HG03139 (cell line): ENCODE results near the gene COL4A1.
"Not testable (repeated sequence)": the region's sequence is repeated elsewhere in the genome, so short reads cannot be mapped to it uniquely, and the experiment has no call there.

ENCODE experiments used
- ATAC-seq: cut with Tn5 transposase; IDR thresholded peaks from one replicate; pipeline ENCODE4 v1.9.1; 2021; ENCODE audit not compliant: unreplicated experiment

COL4A1 gene

DNA sequence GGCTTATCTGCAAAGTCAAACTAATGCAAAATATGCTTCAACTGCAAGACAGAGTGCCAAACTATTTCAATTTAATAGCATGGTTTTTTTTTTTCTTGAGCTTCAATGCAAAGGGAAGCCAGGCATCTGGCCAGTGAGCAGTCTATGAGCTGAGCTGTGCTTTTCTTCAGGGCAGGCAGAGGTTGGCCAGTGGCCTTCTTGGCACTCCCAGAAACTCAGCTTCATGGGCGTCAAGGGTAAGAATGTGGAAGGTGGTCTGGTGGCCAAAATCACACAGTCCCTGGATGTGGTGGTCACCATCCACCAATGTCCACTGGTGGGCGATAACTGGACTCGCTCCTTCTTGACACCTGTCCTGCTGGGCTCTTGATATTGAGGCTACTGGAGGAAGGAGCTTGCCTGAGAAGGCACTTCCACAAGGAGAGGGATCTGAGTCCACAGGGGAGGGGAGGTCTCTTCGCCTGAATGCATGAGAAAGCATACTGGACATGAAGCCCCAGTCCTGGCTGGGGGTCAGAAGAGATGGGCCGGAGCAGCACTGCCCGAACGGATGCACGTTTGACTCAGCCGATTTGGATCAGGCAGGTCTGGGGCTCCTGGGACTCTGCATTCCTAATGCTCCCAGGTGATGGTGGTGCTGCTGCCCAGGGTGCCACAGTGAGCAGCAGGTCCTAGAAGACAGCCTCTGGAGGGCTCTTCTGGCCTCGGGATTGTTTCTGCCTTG is 17.2 kb upstream of the COL4A1 start:
- no peak for ATAC-seq

DNA sequence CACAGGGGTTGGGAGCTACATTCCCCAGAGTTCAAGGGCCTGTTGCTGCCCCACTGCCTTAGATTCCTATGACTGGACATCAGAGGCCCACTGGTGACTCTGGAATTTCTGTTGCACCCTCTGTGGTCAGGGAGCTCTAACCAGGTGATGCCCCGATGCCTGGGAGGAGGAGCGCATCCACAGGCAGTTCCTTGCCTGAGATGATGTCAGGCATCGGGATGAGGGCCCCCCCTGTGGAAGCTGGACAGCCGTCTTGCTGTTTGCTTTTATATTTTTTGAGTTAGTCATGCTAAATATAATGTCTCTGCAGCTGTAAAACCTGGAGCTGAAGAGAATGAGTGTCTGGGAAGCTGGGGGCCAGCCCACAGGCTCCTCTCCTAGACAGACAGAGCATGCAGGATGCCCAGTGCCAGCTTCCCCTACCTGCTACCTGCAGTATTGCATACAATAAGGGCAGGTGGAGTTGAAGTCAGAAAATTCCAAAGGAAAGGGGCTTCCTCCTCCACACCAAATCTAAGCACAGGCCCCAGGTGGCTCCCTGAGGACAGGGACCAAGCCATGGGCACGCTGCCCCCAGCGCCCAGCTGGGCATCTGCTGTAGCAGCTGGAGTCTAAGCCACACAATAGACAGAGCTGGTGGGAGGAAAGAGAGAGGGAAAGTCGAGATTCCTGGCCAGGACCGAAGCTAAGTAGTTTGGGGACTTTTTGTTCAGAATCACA is 16.4 kb upstream of the COL4A1 start:
- ATAC-seq = no peak

DNA sequence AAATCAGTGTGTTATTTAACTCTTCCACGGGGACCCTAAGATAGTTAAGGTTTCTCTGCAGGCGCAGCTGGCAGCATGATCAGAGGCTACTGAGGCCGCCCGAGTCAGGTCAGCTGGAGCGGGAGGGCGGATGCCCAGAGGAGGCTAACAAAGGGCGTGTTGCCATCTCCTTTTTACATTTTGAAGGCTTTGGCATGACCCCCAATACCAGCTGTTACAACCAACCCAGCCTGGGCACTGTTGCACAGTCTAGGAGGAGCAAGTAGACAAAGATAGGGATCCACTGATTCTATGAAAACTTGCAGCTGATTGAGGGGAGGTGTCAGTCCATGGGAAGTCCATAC is 15.8 kb upstream of the COL4A1 start:
- ATAC-seq = no peak

DNA sequence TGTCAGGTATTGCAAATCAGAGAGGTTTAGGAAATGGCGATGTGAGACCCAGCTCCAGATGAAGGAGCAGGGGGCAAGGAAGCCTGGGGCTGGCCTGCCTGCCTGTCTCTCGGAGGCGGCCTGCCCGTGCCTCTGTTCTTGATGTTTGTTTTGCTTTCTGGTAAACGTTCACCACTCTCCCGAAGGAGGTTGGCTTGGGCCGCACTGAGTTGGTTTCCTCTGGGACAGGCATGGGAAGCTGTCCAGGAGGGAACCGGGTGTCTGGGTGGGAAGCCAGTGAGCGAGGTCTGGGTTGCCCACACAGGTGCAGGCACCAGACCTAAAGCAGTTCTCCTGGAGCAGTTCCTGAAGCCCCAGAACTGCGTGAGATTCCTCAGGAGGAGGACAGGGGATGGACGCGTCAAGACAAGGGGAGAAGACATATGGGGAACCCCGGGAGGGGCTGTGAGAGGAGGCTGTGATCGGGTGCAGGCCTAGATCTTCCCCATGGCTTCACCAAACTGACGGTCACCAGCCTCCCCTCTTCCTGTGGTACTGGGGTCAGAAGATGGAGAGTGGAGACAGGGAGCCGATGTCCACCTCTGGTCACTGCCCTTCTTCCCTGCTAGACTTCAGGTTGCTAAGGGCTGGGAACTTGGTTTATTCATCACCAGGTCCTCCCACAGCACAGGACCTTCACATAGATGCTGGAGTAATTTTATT is 15.3 kb upstream of the COL4A1 start:
- ATAC-seq = no peak

DNA sequence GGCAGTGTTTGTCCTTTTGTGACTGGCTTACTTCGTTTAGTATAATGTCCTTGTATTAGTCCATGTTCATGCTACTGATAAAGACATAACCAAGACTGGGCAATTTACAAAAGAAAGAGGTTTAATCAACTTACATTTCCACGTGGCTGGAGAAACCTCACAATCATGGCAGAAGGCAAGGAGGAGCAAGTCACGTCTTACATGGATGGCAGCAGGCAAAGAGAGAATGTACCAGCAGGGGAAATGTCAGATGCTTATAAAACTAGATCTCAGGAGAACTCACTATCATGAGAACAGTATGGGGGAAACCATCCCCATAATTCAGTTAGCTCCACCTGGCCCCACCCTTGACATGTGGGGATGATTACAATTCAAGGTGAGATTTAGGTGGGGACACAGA is 14.6 kb upstream of the COL4A1 start:
- not testable (repeated sequence) for ATAC-seq

DNA sequence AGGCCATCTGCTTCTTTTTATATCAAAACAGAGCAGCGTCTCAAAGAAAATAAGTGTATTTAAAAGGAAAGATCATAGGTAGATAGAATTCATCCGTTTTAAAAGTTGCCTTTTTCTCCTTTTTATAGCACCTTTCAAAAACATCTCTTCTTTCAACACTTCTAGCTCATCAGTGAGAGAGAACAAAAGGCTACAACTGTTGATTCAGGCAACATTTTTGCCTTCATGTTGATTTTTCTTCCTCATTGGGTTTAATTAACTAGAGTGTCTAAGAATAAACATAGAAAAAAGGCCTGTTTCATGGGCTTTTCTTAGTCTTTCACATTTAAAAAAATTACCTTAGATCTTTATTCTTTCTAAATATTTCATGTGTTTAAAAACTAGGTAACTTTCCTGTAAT is 13.7 kb upstream of the COL4A1 start:
- no peak for ATAC-seq

DNA sequence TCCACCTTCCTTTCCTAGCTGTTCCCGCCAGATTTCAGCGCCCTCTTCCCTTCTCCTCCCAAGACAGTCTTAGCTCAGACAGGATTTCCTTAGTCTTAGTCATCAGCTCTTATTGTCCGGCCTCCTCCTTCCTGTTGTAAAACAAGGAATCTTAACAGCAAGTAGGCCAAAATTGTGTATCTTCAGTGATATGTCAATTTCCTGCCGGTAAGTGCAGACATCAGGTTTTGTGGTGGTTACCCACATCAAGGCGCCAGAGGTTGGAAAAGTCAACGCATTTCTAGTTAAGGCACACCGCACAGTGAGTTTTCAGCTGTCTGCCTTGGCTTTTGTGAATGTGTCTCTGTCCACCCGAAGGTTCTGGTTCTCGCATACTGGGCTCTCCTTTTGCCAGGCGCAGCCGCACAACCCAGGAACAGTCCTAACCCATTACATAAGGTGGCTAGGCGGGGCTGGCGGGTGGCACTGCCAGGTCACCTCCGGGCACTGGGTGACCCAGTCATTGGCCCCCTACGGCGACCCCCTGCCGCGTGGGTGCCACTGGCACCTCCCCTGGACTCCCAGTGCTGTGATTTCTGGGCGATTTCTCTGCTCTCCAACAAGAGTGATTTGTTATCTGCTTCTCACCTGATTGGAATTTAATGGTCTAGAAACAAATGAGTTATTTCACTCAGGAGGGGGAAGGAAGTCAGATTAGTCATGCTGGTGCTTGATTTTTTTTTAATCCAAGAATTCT is 13.0 kb upstream of the COL4A1 start:
- no peak for ATAC-seq

DNA sequence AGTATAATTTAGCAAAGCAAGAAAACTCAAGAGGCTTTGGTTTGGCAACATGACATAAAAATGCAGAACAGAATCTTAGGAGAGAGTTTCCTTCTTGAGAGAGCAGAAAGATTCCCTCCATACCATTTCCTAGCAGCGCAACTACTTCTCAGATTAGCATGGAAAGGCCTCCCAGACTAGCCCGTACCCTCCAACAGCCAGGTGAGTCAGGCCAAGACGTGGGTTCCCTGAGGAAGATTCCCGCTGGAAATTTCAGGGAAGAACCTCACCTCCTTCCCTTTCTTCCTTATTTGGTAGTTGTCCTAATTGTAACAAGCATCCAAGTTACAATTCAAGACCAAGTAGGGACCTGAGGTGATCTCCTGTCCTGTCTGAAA is 12.4 kb upstream of the COL4A1 start:
- no peak for ATAC-seq

DNA sequence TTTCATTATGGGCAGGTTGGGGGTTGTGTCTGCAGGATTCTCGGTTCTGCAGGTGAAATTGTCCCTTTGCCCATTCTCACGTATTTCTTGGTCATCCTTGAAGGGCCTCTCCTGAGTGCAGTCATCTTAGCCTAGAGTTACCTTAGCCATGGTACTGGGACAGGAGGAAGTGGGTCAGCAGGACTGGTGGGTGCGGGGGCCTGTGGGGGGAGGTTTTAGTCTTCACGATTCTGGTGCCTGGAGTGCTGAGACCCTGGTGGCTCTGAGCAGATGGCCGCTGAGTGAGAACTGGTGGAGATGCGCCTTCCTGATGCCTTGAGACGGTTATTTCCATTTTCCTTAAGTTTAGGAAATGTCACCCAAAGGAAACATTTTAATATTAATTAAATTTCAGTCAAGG is 12.0 kb upstream of the COL4A1 start:
- ATAC-seq = no peak

DNA sequence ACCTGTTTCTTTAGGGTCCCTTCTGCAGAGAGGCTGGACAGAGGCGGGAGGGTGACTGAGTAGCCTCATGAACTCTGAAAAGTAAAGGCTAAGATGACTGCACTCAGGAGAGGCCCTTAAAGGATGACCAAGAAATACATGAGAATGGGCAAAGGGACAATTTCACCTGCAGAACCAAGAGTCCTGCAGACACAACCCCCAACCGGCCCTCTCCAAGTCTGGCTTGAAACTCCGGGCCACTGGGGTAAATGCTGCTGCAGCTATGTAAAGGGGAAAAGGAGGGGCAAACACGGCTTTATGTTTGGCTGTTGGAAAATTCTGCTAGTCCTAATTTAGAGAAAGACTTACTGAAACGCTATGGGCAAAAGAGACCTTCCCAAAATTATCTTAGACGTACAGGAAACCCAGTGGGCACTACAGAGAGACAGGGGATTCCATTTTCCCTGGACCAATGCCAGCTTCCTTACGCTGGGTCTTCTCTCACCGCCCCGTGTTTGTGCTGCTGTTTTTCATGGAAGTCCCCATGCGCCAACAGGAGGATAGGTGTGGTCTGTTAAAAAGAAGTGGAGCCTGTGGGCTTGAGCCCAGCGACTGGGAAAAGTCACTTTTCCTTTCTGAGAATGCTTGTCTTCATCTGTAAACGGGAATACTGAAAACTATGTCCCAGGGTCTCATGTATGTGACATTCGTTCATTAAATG is 10.7 kb upstream of the COL4A1 start:
- ATAC-seq = no peak

DNA sequence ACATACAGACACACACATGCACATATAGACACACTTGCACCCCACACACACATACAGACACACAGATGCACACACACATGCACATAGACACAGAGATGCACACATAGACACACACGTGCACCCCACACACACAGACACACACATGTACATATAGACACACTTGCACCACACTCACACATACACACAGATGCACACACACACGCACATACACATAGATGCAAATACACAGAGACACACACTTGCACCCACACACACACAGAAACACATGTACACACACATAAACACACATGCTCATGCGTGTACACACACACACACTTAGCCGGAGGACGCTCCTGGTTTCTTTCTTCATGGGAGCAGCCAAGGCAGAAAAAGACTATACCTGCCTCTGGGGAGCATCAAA is 10.1 kb upstream of the COL4A1 start:
- ATAC-seq = no peak

DNA sequence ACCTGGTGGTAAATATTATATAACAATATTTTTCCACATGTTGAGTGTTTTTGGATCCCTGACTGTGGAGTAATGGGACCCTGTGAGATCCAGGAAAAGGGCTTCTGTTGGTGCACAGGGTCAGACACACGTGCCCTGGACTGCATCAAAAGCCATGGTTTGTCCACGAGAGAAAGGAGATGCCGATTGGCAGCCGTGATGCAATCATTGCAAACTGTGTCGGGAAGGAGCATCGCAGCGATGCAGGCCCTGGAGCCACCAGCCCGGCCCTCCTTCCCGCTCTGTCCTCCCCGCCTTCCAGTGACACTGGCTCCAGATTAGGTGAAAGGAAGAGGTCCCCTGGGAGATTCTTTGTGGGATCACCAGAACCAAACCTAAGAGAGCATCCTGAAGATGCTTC is 9.2 kb upstream of the COL4A1 start:
- no peak for ATAC-seq

DNA sequence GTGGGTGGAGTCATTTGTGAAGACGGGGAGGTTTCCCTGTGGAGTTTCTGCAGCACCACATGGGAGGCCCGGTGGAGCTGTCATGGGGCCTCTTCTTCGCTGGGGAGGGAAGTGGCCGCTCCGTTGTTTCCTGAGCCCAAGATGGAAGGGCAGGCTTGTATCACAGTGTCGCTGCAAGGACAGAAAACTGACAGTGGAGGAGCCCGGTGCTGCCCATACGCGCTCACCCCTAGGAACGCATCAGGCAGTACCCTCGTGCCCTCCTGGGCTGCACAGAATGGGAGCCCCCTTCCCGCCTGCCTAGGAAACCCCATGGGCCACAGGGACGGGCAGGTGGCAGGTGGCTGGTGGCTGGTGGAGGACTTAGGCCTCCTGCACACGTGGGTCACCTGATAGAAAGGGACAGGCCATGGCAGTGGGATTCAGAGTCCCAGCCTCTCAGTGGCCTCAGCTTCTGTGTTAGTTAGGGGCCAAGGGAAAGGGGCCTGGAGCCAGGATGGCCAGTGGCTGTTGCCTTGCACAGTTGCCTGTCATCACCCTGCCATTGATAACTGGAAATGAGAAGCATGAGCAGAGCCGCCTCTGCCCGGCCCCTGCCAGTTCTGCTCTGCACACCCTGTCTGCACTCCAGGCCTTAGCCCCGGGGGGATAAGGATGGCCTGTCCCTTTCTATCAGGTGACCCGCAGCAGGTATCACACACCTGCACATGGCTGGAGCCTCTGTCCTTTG is 7.7 kb upstream of the COL4A1 start:
- ATAC-seq = no peak

DNA sequence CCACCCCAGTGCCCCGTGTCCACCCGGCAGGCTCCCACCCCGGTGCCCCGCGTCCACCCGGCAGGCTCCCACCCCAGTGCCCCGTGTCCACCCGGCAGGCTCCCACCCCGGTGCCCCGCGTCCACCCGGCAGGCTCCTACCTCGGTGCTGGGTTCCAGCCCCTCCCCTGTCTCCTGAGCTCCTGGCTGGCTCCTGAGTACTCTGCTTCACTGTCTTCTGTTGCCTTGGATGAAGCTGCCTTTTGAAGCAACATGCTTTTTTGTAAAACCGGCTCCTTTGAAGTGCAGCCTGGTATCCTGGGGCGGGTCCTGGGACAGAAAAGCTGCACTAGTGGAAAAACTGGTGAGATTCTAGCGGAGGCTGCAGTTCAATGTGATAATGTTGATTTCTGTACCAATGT is 6.8 kb upstream of the COL4A1 start:
- not testable (repeated sequence) for ATAC-seq

DNA sequence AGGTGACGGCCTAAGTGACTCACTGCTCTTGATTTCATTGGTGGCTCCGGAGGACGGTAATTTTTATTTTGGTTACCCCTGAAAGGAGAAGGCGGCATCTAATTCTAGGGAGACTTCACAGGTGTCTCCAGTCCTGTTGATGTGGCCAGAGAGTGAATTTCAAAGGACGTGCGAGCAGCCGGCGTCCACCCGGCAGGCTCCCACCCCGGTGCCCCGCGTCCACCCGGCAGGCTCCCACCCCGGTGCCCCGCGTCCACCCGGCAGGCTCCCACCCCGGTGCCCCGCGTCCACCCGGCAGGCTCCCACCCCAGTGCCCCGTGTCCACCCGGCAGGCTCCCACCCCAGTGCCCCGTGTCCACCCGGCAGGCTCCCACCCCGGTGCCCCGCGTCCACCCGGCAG is 6.3 kb upstream of the COL4A1 start:
- ATAC-seq = not testable (repeated sequence)

DNA sequence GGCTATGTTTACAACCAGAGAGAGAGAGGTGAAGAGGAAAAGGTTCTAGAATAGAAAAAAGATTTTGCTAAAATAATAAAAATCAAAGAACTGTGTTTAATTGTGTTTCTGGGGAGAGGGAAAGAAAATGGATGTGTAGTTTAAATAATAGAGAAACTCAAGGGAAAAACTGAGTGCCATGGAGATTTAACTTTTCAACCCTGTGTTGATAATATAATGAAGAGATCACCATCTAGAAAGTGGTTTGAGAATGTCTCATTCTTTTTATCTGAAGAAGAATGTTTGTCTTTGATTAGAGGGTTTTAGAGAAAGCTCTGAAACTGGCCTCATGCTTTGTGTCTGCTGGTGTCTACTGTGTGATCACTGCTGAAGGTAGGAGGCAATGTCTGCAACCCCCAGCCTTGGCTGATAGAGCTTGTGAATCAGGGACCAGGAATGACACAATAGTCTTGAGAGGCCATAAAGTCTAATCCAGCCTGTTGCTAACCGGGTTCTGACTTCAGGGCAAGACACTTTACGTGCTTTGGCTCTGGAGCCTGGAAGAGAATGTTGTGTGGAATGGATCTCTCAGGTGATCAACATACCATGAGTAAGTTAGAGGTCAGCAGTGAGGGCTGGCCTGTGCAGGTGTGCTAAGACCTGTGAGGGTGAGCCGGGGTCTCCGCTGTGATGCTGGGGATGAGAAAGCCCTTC is 5.5 kb upstream of the COL4A1 start:
- ATAC-seq = no peak

DNA sequence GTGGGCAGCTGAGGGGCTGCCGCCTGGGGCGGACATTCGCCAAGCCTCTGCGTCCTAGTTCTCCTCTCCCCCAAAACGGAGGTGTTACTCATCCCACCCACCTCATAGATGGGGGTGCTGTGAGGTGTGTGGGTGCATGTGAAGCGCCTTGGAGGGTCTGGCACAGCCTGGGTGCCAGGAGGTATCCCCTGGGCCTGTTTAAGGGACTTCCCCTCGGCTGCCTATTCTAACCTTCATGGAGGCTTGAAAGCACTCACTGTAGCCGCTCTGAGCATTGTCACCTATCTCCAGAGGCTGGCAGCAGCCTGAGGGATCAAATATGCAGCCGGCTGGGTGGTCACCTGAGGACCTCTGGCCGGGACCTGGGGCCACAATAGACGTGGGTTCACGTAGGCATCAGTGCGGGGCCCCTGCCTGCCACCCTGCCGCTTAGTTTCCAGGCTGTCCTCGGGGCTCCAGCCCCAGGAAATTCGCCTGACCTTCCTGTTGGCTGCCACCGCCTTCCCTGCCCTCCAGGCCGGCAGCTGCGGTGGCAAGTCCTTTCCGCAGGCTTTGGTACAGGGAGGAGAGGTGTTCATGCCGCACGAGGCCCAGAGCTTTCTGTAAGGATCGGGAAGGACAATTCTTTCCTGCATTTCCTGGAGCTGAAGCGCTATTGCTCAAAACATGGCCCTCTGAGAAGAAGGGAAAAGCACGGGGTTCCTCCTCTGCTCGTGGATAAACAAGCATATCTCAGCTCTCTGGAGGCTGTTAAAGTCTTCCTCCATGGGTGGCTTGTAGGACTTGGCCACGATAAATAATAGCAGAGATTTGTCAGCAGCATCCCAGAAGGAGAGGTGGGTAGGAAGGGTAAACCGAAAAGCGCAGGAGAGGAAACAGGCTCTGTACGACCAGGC is 4.7 kb upstream of the COL4A1 start:
- no peak for ATAC-seq

DNA sequence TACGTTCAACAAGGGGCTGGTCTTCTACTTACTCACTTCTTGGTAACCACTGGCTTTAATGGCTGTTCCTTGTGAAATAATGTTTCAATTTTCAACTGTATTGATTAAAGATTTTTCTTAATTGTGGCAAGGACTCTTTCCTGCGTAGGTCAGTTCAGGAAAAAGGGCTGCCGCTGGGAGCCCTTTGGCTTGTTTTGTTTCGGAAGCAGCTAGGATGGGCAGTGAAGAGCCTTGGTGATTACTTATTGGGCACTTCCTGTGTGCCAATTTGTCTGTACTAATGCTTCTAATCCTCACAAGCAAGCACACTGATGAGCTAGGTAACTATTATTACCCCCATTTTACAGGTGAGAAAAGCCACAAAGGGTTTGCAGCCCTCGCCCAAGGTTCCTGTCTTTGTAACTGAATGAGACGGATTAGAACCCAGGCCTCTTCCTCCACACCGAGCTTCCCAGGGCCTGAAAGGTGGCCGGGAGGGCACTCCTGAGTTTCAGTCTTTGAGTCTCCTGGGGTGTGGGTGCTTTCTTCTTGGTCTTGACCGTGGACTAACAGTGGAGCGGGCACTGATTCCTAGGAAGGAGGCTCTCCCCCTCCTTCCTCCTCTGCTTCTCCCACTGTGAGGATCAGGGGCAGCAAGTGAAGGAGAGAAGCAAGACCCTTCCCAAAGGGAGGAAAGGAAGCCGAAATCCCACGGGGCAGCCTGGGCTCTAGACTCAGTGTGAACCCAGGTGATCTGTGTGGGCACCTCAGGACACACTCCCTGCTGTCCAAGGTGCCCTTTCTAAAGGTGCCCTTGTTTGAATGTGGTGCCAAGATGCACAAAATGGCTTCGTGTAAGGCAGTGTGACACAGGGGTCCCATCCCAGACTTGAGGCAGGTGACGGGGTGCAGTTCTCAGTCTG is 3.8 kb upstream of the COL4A1 start:
- ATAC-seq = no peak
